GM23338 (cell line): Measurements from ENCODE around the gene ZNF394. TPM values are rescaled to one million over a fixed set of nuclear protein-coding genes. Genes with fewer than 3 reads are reported as not detected.

ENCODE experiments used
- ATAC-seq: fragments of 200-7000 bp; cut with Tn5 transposase; 3 replicates; pipeline ENCODE4 v1.9.1; 2020
- DNase-seq: peaks from one replicate; pipeline ENCODE4 v3.0.0-alpha.2; 2015; ENCODE audit warnings: low spot score
- H2AFZ ChIP-seq: fragments of 200-600 bp; sonication (generic); 2 replicates; pipeline ENCODE4 v1.8.0; 2016; ENCODE audit warnings: antibody characterized with exemption, mild to moderate bottlenecking, moderate library complexity
- H3F3A ChIP-seq: fragments of 200-600 bp; sonication (generic); replicated peaks from 2 replicates; pipeline ENCODE4 v1.8.0; 2017; ENCODE audit warnings: antibody characterized with exemption, mixed run types, low read depth
- H3K27ac ChIP-seq: fragments of 200-600 bp; sonication (generic); 2 replicates; pipeline ENCODE4 v1.6.1; 2016; ENCODE audit warnings: low read depth
- H3K27me3 ChIP-seq: fragments of 200-600 bp; sonication (generic); 2 replicates; pipeline ENCODE4 v1.8.0; 2016; ENCODE audit warnings: mild to moderate bottlenecking, mixed run types, moderate library complexity; ENCODE audit not compliant: insufficient read depth
- H3K36me3 ChIP-seq: fragments of 200-600 bp; sonication (generic); 2 replicates; pipeline ENCODE4 v1.8.0; 2016; ENCODE audit warnings: mild to moderate bottlenecking; ENCODE audit not compliant: insufficient read depth
- H3K4me1 ChIP-seq: fragments of 200-600 bp; sonication (generic); 2 replicates; pipeline ENCODE4 v1.8.0; 2016; ENCODE audit warnings: mild to moderate bottlenecking, moderate library complexity; ENCODE audit not compliant: insufficient read depth
- H3K4me2 ChIP-seq: fragments of 200-600 bp; sonication (generic); 2 replicates; pipeline ENCODE4 v1.7.1; 2017; ENCODE audit warnings: mixed run types
- H3K4me3 ChIP-seq: fragments of 200-600 bp; sonication (generic); 2 replicates; pipeline ENCODE4 v1.6.1; 2016; ENCODE audit warnings: mixed run types
- H3K79me2 ChIP-seq: fragments of 200-600 bp; sonication (generic); replicated peaks from 2 replicates; pipeline ENCODE4 v1.8.0; 2017; ENCODE audit warnings: mild to moderate bottlenecking; ENCODE audit not compliant: insufficient read depth
- H3K9me2 ChIP-seq: fragments of 200-600 bp; sonication (generic); 2 replicates; pipeline ENCODE4 v1.8.0; 2017; ENCODE audit not compliant: insufficient read depth
- H4K20me1 ChIP-seq: fragments of 200-600 bp; sonication (generic); replicated peaks from 2 replicates; pipeline ENCODE4 v1.8.0; 2017; ENCODE audit warnings: mild to moderate bottlenecking; ENCODE audit not compliant: insufficient read depth
- H3K27ac Mint-ChIP-seq: 2 replicates; pipeline ENCODE4 v1.8.0; 2020; ENCODE audit warnings: inconsistent platforms, mild to moderate bottlenecking, moderate library complexity, mixed read lengths
- H3K27me3 Mint-ChIP-seq: 3 replicates; pipeline ENCODE4 v1.8.0; 2022; ENCODE audit warnings: low read depth, mild to moderate bottlenecking, moderate library complexity, mixed read lengths, inconsistent platforms; ENCODE audit not compliant: insufficient read depth, poor library complexity
- H3K36me3 Mint-ChIP-seq: 3 replicates; pipeline ENCODE4 v1.8.0; 2021; ENCODE audit warnings: low read depth, mild to moderate bottlenecking, inconsistent platforms, moderate library complexity, mixed read lengths
- H3K4me1 Mint-ChIP-seq: 3 replicates; pipeline ENCODE4 v1.8.0; 2020; ENCODE audit warnings: mild to moderate bottlenecking, inconsistent platforms, mixed read lengths
- H3K4me3 Mint-ChIP-seq: 3 replicates; pipeline ENCODE4 v1.8.0; 2021; ENCODE audit warnings: moderate library complexity, mild to moderate bottlenecking, inconsistent platforms, mixed read lengths
- H3K9me3 Mint-ChIP-seq: 3 replicates; pipeline ENCODE4 v1.8.0; 2020; ENCODE audit warnings: moderate library complexity, mild to moderate bottlenecking, inconsistent platforms, mixed read lengths
- CREB1 ChIP-seq: fragments of 250-450 bp; sonication (Bioruptor Pico); IDR thresholded peaks from 2 replicates; pipeline ENCODE4 v1.5.0; 2020; ENCODE audit warnings: low read depth, mild to moderate bottlenecking, moderate library complexity
- EZH2 ChIP-seq: fragments of 200-600 bp; sonication (generic); IDR thresholded peaks from one replicate; pipeline ENCODE4 v1.8.0; 2017; ENCODE audit warnings: antibody characterized with exemption, mild to moderate bottlenecking, low read depth; ENCODE audit not compliant: unreplicated experiment
- EZH2phosphoT487 ChIP-seq: fragments of 200-600 bp; sonication (generic); IDR thresholded peaks from one replicate; pipeline ENCODE4 v1.8.1; 2018; ENCODE audit warnings: antibody characterized with exemption; ENCODE audit not compliant: unreplicated experiment
- JUNB ChIP-seq: IDR thresholded peaks from one replicate; pipeline ENCODE4 v1.6.1; 2016; ENCODE audit warnings: antibody characterized with exemption; ENCODE audit not compliant: unreplicated experiment
- NANOG ChIP-seq: IDR thresholded peaks from 2 replicates; pipeline ENCODE4 v1.6.1; 2016; ENCODE audit warnings: antibody characterized with exemption, borderline replicate concordance
- POLR2AphosphoS5 ChIP-seq: IDR thresholded peaks from 2 replicates; pipeline ENCODE4 v1.6.1; 2016; ENCODE audit warnings: antibody characterized with exemption, low read depth
- REST ChIP-seq: IDR thresholded peaks from one replicate; pipeline ENCODE4 v1.6.1; 2018; ENCODE audit warnings: antibody characterized with exemption; ENCODE audit not compliant: unreplicated experiment
- STAT1 ChIP-seq: IDR thresholded peaks from one replicate; pipeline ENCODE4 v1.6.1; 2016; ENCODE audit warnings: antibody characterized with exemption; ENCODE audit not compliant: unreplicated experiment
- ZNF114 ChIP-seq: fragments of 250-450 bp; sonication (Bioruptor Pico); IDR thresholded peaks from 2 replicates; pipeline ENCODE4 v1.5.0; 2020; ENCODE audit warnings: mild to moderate bottlenecking, moderate library complexity
- ZNF462 ChIP-seq: fragments of 250-450 bp; sonication (Bioruptor Pico); IDR thresholded peaks from 2 replicates; pipeline ENCODE4 v1.5.0; 2020; ENCODE audit warnings: mild to moderate bottlenecking, moderate library complexity
- polyA plus RNA-seq: library from polyadenylated mRNA; unstranded; fragments of >200 nt; fragmentation: Nextera tagmentation; extraction: Ambion mirVana; gene quantifications from 2 replicates; pipeline ENCODE4 v1.2.1, GENCODE V29; 2016
- total RNA-seq: library from RNA; depleted of rRNA; stranded (reverse); fragments of >200 nt; shearing (Covaris generic); gene quantifications from 2 replicates; pipeline ENCODE4 v1.2.3, GENCODE V29; 2014
- TF ChIP-seq, protein P1 (sequence below), 2 experiments: fragments of 200-600 bp in 1 of 2; sonication (generic) in 1 of 2; conservative IDR thresholded peaks; 2 replicates each; pipeline versions ENCODE4 v1.5.1 to v1.6.1; 2016 to 2017; ENCODE audit warnings: antibody characterized with exemption in 2 of 2, low read depth in 2 of 2, mild to moderate bottlenecking in 2 of 2, moderate library complexity in 1 of 2

ZNF394 gene
- total and polyA plus RNA-seq, 2 experiments from 2014 or later, result 12.6 to 26.9 TPM

- Histone ChIP-seq H3K36me3 (peaks cover 24% of the 10 kb centered on the region), H3K4me2 (peak overlapping the region; percentile 94), H3F3A (0 out of 2 replicates have a peak, but pooled peaks cover 26% of the 10 kb centered on the region), H3K4me3 (peak overlapping the region; percentile 85), H3K4me1 (peaks cover 18% of the 10 kb centered on the region; the same call in 1 of the 2 replicates), H3K27ac (peak overlapping the region; percentile 98), H2AFZ (peak overlapping the region; percentile 89), H4K20me1 (peaks cover 24% of the 10 kb centered on the region), H3K27me3 (no peaks in the 10 kb centered on the region), H3K9me2 (no peaks in the 10 kb centered on the region), H3K79me2 (peaks cover 53% of the 10 kb centered on the region)
- no peak for ATAC-seq
- Mint-ChIP-seq H3K27ac (peak overlapping the region; percentile 100), H3K4me1 (peaks cover 13% of the 10 kb centered on the region), H3K27me3 (peaks cover 4% of the 10 kb centered on the region), H3K4me3 (peak overlapping the region; percentile 99), H3K36me3 (peaks cover 43% of the 10 kb centered on the region), H3K9me3 (peaks cover 22% of the 10 kb centered on the region)
- TF ChIP-seq STAT1 (no peak), JUNB (no peak)
- DNase-seq, result no peak
Measured at GRCh38 chr7:99499371-99499720, 735 bp downstream of the ZNF394 start.

- H3K36me3 Mint-ChIP-seq, result peaks cover 51% of the 10 kb centered on the region
- H3K27ac Mint-ChIP-seq, result 0 out of 2 replicates have a peak overlapping the region, but pooled peaks have one; percentile 81
- TF ChIP-seq, protein P1, sequence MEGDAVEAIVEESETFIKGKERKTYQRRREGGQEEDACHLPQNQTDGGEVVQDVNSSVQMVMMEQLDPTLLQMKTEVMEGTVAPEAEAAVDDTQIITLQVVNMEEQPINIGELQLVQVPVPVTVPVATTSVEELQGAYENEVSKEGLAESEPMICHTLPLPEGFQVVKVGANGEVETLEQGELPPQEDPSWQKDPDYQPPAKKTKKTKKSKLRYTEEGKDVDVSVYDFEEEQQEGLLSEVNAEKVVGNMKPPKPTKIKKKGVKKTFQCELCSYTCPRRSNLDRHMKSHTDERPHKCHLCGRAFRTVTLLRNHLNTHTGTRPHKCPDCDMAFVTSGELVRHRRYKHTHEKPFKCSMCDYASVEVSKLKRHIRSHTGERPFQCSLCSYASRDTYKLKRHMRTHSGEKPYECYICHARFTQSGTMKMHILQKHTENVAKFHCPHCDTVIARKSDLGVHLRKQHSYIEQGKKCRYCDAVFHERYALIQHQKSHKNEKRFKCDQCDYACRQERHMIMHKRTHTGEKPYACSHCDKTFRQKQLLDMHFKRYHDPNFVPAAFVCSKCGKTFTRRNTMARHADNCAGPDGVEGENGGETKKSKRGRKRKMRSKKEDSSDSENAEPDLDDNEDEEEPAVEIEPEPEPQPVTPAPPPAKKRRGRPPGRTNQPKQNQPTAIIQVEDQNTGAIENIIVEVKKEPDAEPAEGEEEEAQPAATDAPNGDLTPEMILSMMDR (conservative IDR thresholded peaks at IDR 0.05; ENCODE audit: low read depth in 2 of 2), result no peak
- TF ChIP-seq POLR2AphosphoS5 (no peak), JUNB (no peak), REST (no peak), ZNF462 (CRISPR knock-in tag) (no peak), STAT1 (no peak), EZH2 (no peak), ZNF114 (CRISPR knock-in tag) (no peak), NANOG (no peak), EZH2phosphoT487 (no peak), CREB1 (CRISPR knock-in tag) (no peak)
- H3K9me2 ChIP-seq, result no peaks in the 10 kb centered on the region
- ATAC-seq (no peak), DNase-seq (no peak)
- peaks cover 53% of the 10 kb centered on the region for H3K79me2 ChIP-seq
- peak overlapping the region; percentile 94 for H3K4me2 ChIP-seq
- H3K27me3 Mint-ChIP-seq, result peaks cover 3% of the 10 kb centered on the region
- peak overlapping the region; percentile 85 for H3K4me3 ChIP-seq
- peaks cover 24% of the 10 kb centered on the region for H4K20me1 ChIP-seq
- no peaks in the 10 kb centered on the region for H3K27me3 ChIP-seq
- peak overlapping the region; percentile 99 for H3K4me3 Mint-ChIP-seq
- H3F3A ChIP-seq, result peaks cover 26% of the 10 kb centered on the region; the same call in 1 of the 2 replicates
- peaks cover 30% of the 10 kb centered on the region for H3K9me3 Mint-ChIP-seq
- peaks cover 13% of the 10 kb centered on the region for H3K4me1 Mint-ChIP-seq
- no peak overlapping the region for H3K27ac ChIP-seq
- H3K4me1 ChIP-seq, result peaks cover 18% of the 10 kb centered on the region; the same call in 1 of the 2 replicates
- H2AFZ ChIP-seq, result no peak overlapping the region
- peaks cover 32% of the 10 kb centered on the region for H3K36me3 ChIP-seq
Measured at GRCh38 chr7:99498546-99498944, 1.5 kb downstream of the ZNF394 start.
